Activated CD4-positive, CD25-positive, alpha-beta regulatory T cell treated with anti-CD3 and anti-CD28 coated beads, Interleukin-2, amount 50 U/mL, for 16 hours (primary cell): ENCODE measurements around the gene CTNNA2.
"Not testable (repeated sequence)": the region's sequence is repeated elsewhere in the genome, so short reads cannot be mapped to it uniquely, and the experiment has no call there.

Experiments used
- DNase-seq: peaks from one replicate; pipeline ENCODE4 v3.0.0-alpha.2; 2020; ENCODE audit warnings: low read depth, low spot score

Gene CTNNA2

DNA sequence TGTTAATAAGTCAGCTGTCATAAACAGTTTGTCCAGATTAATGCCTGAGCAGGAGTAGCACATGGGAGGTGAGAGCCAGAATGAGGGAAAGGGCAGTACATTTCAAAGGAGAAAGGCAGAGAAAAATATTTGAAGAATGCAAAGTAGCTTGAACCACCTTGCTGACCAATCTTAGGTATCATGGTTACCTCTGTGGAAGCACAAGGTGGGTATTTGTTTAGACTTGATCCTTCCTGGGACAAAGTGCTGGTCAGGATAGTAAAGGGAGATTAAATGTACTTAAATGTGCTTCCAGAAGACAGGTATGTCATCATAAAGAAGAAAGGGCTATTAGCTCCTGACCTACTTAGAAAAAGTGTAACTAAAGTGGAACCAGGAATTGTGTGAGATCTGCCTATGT is 686.7 kb downstream of the CTNNA2 start:
- no peak for DNase-seq

GRCh38 chr2:80203929-80204328 is 691.1 kb downstream of the CTNNA2 start:
- DNase-seq, result not testable (repeated sequence)

DNA sequence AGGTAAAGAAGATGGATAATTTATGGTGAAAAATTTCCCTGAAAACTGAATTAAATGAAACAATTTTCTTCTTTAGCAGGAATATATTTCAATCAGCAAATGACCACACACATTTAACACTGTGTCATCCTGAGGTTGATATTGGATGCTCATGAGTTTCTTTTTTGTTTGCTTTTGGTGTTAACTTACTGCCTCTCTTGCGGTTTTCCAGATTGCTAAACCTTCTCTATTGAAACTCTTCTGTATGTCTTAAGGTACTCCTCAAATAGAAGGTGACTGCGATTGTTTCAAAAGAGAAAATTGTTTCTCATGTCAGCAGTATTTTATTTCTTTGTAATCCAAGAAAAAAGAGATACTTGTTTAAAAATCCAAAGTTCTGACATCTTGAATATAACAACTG is 692.6 kb downstream of the CTNNA2 start:
- no peak for DNase-seq

DNA sequence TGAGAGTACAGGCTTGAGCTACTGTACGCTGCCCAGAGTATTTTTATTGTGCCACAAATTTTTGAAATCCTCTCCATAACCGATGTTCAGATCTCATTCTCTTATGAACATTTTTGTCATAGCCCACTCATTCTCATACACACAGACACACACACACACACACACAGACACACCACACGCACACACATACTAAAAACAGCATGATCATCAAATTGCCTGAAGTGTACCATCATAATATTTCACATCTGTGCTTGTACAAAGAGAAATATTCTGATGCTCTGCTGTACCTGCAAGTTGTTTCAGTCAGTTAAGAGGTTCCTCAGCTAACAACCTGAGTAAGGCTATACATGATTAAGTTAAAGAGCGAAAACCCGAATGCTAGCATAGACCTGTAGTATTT is 696.6 kb downstream of the CTNNA2 start:
- DNase-seq, result no peak

DNA sequence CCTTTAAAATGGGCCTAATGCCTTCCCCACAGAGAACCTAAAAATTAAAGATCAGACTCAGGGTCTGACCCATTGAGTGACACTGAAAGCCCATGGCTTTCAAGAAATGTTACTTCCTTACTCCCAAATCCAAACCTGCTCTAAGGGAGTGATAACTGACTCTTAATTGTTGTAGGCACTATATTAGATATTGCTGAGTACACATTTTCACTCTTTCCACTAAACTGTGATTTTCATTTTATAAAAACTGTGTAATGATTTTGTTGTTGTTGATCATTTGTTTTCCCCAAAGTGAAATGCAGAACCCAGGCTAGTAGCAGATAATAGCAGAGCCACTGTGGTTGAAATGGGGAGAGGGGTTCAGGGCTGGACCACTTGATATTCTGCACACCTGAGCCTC is 704.6 kb downstream of the CTNNA2 start:
- no peak for DNase-seq

DNA sequence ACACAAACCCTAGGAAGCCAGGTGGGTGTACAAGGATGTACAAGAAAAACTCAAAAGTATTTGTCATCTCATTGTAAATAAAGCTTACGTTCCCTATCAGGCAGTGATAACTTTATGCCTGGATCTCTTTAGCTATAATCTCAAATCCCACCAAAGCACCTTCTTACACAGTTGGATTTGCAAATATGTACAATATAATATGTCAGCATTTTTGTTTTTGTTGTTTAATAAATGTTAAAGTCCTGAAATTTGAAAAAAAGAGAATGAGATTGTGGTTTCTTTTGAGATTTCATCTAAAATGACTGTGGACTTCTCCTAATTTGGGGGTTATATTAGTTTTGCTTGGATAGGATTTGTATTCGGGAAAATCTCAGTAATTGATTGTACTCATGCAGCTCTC is 709.8 kb downstream of the CTNNA2 start:
- DNase-seq, result no peak

GRCh38 chr2:80231421-80231820 is 718.6 kb downstream of the CTNNA2 start:
- no peak for DNase-seq

DNA sequence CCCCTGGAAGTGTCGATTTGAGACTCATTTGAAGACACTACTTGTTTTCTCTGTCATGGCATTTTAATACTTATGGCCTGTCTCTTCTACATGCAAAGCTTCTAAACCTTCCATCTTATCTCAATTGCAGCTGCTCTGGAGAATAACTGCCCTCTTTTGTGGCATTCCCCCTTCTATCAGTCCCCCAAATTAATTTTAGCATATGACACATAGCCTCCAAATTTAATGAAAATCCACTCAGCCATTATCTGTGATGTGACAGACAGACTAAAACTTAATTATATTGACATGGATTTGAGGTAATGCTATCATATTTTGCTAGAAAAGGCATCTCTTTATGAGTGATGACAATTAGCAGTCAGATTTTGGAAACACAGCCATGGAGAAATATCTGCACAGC is 720.5 kb downstream of the CTNNA2 start:
- DNase-seq, result no peak

- DNase-seq, result no peak
Observed at GRCh38 chr2:80238692-80239469, 726.0 kb downstream of the CTNNA2 start.

- DNase-seq, result no peak
Observed at GRCh38 chr2:80242355-80242910, 729.6 kb downstream of the CTNNA2 start.

GRCh38 chr2:80244905-80245584 is 732.2 kb downstream of the CTNNA2 start:
- no peak for DNase-seq

- no peak for DNase-seq
Observed at GRCh38 chr2:80246534-80246933, 733.7 kb downstream of the CTNNA2 start.

DNA sequence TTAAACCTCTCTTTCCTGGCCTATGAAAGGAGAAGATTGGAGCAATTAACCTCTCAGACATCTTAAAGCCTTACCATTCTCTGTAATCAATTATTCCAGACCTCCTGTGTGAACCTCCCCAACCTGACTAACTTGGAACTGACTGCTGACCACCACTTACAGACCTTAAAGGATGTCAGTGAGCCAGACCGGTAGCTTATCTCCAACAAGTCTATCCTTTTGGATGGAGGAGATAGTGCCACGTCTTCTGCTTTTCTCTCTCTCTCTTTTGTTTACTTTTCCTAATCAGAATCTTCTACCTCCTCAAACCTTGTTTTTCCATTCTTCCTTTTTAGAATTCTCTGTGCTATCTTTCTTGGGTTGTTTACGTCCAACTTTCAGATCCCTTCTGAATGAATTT is 734.5 kb downstream of the CTNNA2 start:
- no peak for DNase-seq

GRCh38 chr2:80248146-80248545 is 735.3 kb downstream of the CTNNA2 start:
- DNase-seq, result no peak

DNA sequence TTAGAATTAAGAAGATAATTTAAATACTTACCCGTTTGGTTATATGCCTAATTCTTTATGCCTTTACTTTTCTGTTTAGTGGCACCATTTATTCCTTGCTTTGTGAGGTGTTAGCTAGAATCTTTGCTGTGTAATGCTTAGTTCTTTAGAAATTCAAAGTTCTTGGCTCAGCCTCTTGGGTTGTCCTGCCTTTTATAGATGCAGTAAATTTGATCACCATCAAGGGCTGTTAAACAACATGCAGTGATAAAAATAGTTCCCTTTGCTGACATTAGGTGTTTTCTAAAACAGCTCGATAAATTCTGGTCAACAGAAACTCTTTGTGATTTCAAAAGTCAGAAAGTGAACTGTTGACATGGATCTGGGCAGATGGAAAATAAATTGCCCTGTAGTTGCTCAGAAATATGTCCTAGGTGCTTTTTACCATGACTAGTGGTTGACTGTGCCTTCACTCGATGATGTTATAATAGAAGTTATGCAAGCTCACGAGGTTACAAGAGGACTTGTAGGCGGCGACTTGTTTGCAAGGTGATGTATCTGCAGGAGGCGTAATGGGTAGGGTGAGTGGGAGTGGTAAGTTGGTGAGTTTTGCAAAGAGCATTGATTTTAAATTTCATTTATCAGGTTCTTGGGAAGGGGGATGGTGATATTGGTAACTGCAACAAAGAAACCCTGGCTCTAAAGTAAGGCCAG is 739.6 kb downstream of the CTNNA2 start:
- no peak for DNase-seq

- no peak for DNase-seq
Observed at GRCh38 chr2:80255918-80256781, 743.3 kb downstream of the CTNNA2 start.

DNA sequence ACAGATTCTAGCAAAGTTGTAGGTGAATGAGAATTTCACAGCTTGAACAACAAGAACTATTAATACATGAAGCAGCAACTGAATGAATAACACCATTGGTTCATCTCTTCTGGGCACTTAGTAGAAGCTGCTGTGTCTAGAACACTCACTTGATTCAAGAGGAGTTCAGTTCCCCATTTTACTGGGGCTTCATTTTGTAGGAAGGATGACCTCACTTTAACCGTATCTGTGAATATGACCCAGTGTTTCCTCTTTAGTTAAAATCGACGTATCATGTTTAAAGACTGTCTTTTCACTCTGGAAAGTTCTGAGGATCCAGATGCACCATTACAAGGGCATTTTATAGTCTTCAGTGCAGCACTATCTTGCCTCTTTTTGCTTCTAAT is 743.9 kb downstream of the CTNNA2 start:
- DNase-seq, result no peak

GRCh38 chr2:80257450-80257849 is 744.6 kb downstream of the CTNNA2 start:
- no peak for DNase-seq

DNA sequence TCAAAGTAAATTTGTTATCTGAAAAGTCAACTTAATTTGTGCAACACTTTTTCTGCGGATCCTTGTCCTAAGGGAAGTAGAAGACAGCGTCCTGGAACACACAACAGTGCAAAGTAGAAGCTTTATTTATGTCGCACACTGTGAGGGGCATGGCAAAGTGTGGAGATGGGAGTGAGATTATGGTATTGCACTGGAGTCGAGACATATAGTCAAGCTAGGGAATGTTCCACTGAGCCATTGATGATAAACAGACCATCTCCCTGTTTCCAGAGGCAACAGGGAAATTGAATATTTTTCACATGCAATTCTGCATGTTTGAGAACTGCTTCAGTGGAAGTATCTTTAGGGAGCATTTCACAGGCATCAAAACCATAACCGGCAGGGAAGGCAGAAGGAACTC is 745.5 kb downstream of the CTNNA2 start:
- no peak for DNase-seq

GRCh38 chr2:80258793-80259192 is 745.9 kb downstream of the CTNNA2 start:
- no peak for DNase-seq

GRCh38 chr2:80259292-80259691 is 746.4 kb downstream of the CTNNA2 start:
- DNase-seq, result no peak

DNA sequence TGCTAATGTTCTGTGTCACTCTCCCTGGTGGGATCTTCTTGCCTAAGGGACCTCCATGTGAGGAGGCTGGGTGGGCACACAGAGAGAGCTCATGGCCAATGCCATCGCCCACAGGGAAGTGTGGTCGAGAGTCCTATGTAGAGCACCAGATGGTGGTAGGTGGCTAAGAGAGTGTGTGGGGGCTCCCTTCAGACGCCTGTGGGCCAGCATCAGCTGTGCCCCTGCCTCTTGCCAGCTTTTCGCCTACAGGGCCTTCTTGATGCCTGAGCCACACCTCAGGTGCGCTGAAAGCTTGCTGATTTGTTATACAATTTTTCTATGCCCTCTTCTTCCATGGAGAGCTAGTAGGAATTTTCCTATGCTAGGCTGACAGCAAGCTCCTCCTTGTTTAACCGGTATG is 753.4 kb downstream of the CTNNA2 start:
- no peak for DNase-seq
